NCI-H1048 (cell line): ENCODE measurements around the gene HSDL1.

Experiments used
- DNase-seq: peaks from one replicate; lab custom pipeline; 2025; lab: John Stamatoyannopoulos, UW

Gene HSDL1

GRCh38 chr16:84144859-84145639 lies at the start of gene HSDL1, which contains the start of gene DNAAF1:
HSDL1 (minus strand) TSS chr16:84145177; CDS start chr16:84131321, 13,856 bp downstream.
DNAAF1 (plus strand) TSS chr16:84145308; CDS start chr16:84145441, 133 bp downstream.
- DNase-seq: peak; percentile 32

GRCh38 chr16:84194018-84194417 lies 49.0 kb upstream of the HSDL1 start:
- DNase-seq: no peak

- DNase-seq: no peak
Measured at GRCh38 chr16:84193480-84193879, 48.5 kb upstream of the HSDL1 start.

- DNase-seq: no peak
Measured at GRCh38 chr16:84191466-84191865, 46.5 kb upstream of the HSDL1 start.

- no peak for DNase-seq
Measured at GRCh38 chr16:84190731-84191388, 45.9 kb upstream of the HSDL1 start, which contains the start of gene ADAD2. ADAD2 (plus strand) TSS chr16:84191157; CDS start chr16:84191231, 74 bp downstream.

GRCh38 chr16:84186685-84187437 lies 41.9 kb upstream of the HSDL1 start, which contains the start of gene TAF1C:
TAF1C (minus strand) TSS chr16:84187057; CDS start chr16:84184988, 2,069 bp downstream.
- DNase-seq: peak; percentile 80

- DNase-seq: no peak
Measured at GRCh38 chr16:84184775-84185174, 39.8 kb upstream of the HSDL1 start.

- DNase-seq: no peak
Measured at GRCh38 chr16:84183911-84184591, 39.1 kb upstream of the HSDL1 start.

GRCh38 chr16:84183572-84183875 lies 38.5 kb upstream of the HSDL1 start:
- no peak for DNase-seq

- DNase-seq: no peak
Measured at GRCh38 chr16:84182680-84183571, 37.9 kb upstream of the HSDL1 start.

GRCh38 chr16:84182104-84182503 lies 37.1 kb upstream of the HSDL1 start:
- DNase-seq: no peak

- DNase-seq: no peak
Measured at GRCh38 chr16:84181144-84181915, 36.4 kb upstream of the HSDL1 start.

GRCh38 chr16:84180519-84181140 lies 35.7 kb upstream of the HSDL1 start:
- DNase-seq: no peak

GRCh38 chr16:84179612-84180320 lies 34.8 kb upstream of the HSDL1 start:
- no peak for DNase-seq

- DNase-seq: no peak
Measured at GRCh38 chr16:84178892-84179611, 34.1 kb upstream of the HSDL1 start.

GRCh38 chr16:84178146-84178765 lies 33.3 kb upstream of the HSDL1 start:
- no peak for DNase-seq

GRCh38 chr16:84177741-84178073 lies 32.7 kb upstream of the HSDL1 start:
- DNase-seq: no peak
